Measurements from ENCODE around the gene CLRN3. TPM values are rescaled to one million over a fixed set of nuclear protein-coding genes. Genes with fewer than 3 reads are reported as not detected.

The CLRN3 gene
- total and polyA plus RNA-seq, 9 of the 15 experiments (the other 6 are each of a cell fraction or from before 2014, with no cell fraction given), result not detected

GRCh38 chr10:127926455-127926854 lies 33.7 kb upstream of the CLRN3 start (continued):
- TF ChIP-seq SMARCE1 (IDR thresholded peaks at IDR 0.05) (no peak), ERF (CRISPR knock-in tag; IDR thresholded peaks at IDR 0.05) (no peak), LEF1 (IDR thresholded peaks at IDR 0.05) (no peak), CHAMP1 (IDR thresholded peaks at IDR 0.05) (no peak), CREB5 (CRISPR knock-in tag; IDR thresholded peaks at IDR 0.05) (no peak), TFE3 (CRISPR knock-in tag; IDR thresholded peaks at IDR 0.05) (no peak), ZNF146 (CRISPR knock-in tag; IDR thresholded peaks at IDR 0.05; ENCODE audit: unreplicated experiment) (no peak)
